ENCODE results near the gene SELPLG.
"Not testable (repeated sequence)": the region's sequence is repeated elsewhere in the genome, so short reads cannot be mapped to it uniquely, and the experiment has no call there.

SELPLG gene

GRCh38 chr12:108592033-108592909 is 41.4 kb downstream of the SELPLG start:
- DNase-seq (ENCODE audit: low spot score): no peak
- FAIRE-seq: no peak

- no peak for FAIRE-seq
- DNase-seq (ENCODE audit: low spot score): no peak
These were observed 42.3 kb downstream of the SELPLG start for GRCh38 chr12:108591267-108591980.

DNA sequence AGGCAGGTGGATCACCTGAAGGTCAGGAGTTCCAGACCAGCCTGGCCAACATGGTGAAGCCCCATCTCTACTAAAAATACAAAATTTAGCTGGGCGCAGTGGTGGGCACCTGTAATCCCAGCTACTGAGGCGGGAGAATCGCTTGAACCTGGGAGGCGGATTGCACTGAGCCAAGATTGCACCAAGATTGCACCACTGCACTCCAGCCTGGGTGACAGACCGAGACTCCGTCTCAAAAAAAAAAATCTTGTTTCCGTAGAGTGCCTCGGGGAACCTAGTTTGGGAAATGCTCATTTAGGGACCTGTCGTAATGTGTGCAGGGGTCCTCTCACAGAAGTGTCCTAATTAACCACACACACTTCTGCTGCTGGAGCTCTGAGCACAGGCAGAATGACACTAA is 43.2 kb downstream of the SELPLG start:
- FAIRE-seq: not testable (repeated sequence)

GRCh38 chr12:108589840-108590229 is 43.9 kb downstream of the SELPLG start:
- DNase-seq (ENCODE audit: low spot score) (no peak), FAIRE-seq (no peak)

More for the DNA sequence above, 43.2 kb downstream of the SELPLG start:
- DNase-seq (ENCODE audit: low spot score): not testable (repeated sequence)

DNA sequence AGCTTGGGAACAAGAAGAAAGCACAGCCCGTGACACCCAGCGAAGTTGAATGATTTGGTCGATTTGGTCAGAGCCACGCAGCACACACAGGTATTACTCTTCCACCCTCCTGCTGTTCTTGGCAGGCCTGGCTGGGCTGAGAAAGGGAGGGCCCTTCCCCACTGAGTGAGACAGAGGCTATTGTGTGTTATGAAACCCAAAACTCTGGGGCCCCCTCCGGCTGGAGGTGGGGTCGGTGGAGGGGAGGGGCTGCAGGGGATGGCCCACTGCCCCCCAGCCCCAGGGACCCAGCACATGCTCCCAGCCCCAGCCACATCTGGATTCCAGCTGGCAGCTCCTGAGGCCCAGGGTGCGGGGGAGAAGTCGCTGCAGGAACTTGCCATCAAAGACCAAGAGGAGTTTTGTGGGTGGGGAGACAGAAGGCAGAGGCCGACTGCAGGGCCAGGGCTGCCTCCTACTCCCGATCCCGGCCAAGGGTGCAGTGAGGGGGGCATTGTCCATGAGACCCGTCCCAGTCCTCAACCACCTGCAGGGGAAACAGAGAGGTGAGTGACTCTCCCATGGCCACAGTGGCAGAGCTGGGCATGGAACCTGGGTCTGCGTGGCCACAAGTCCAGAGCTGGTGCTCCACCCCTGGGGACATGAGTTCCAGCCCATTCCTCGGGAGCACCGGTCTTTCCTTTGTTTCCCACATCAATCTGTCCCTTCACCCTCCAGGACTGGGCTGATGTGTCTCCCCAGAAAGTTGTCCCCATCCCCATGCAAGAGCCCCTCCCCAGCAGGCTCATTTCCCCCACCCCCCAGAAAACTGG is 44.5 kb downstream of the SELPLG start:
- FAIRE-seq (no peak), DNase-seq (ENCODE audit: low spot score) (no peak)

DNA sequence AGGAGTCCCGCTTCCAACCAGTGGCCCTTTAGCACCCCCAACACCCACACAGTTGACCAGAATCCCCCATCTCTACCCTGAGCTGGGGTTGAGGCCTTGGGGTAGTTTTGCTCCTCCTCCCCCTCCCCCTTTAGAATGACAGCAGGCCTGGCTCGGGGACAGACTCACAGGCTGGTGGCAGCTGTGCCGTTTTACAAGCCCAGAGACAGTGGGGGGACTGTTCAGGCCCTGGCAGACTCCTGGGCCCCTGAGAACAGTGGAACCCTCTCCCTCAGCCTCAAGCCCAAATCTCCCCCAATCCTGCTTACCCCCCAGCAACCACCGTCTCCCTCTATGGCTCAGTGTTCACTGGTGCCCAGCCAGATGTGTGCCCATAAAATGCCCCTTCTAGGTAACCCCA is 45.9 kb downstream of the SELPLG start:
- DNase-seq (ENCODE audit: low spot score): no peak

GRCh38 chr12:108586306-108586705 is 47.4 kb downstream of the SELPLG start:
- DNase-seq (ENCODE audit: low spot score) (no peak), FAIRE-seq (no peak)

More for the DNA sequence above, 45.9 kb downstream of the SELPLG start:
- no peak for FAIRE-seq

DNA sequence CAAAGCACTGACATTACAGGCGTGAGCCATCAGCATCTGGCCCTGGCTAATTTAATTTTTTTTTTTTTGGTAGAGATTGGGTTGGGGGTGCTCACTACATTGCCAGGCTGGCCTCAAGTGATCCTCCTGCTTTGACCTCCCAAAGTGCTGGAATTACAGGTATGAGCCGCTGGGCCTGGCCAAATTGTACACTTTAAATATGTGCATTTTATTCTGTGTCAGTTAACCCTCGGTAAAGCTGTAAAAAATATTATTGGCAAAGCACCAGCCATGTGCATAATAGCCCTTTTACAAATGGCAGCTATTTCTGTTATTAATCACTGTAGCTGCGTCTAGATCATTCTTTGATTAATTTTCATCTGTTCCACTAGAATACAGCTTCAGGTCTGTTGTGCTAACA is 47.8 kb downstream of the SELPLG start:
- FAIRE-seq: no peak
- no peak for DNase-seq (ENCODE audit: low spot score)

- no peak for FAIRE-seq
- no peak for DNase-seq (ENCODE audit: low spot score)
These were observed 49.1 kb downstream of the SELPLG start for GRCh38 chr12:108584456-108585065.

- no peak for DNase-seq (ENCODE audit: low spot score)
These were observed 49.7 kb downstream of the SELPLG start for GRCh38 chr12:108583991-108584390.

GRCh38 chr12:108582978-108583770 is 50.5 kb downstream of the SELPLG start:
- FAIRE-seq: no peak
- no peak for DNase-seq (ENCODE audit: low spot score)

More at GRCh38 chr12:108583991-108584390, 49.7 kb downstream of the SELPLG start:
- FAIRE-seq: no peak

DNA sequence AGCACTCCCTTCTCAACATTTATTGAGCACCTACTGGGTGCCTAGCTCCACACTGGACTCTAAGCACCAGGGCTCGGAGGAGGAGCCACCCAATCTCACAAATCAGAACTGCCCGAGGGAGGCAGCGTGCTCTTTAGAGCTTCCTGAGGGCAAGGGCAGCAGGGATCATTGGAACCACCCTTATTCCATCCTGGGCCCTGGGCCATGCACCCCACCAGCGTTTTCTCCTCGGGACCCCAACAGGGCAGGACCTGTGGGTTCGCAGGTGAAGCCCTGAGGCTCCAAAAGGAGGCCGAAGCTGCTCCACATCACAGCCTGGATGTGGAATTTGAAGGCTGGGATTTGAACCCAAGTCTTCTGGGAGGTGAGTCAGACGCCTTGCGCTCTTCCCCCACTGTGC is 51.2 kb downstream of the SELPLG start:
- FAIRE-seq: no peak
- no peak for DNase-seq (ENCODE audit: low spot score)

- FAIRE-seq (no peak), DNase-seq (ENCODE audit: low spot score) (no peak)
These were observed 52.1 kb downstream of the SELPLG start for GRCh38 chr12:108581311-108582227.

GRCh38 chr12:108580531-108580930 is 53.2 kb downstream of the SELPLG start:
- FAIRE-seq: no peak

DNA sequence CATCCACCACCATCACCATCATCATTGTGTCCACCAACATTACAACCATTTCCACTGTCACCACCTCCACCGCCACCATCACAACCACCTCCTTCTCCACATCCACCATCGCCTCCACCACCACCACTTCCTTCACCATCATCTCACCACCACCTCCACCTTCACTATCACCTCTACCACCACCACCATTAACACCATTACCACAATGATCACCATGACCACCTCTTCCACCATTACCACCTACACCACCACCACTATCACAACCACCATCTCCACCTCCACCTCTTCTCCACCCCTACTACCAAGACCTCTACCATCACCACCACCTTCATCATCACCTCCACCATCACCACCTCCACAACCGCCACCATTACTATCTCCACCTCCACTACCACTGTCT is 54.9 kb downstream of the SELPLG start:
- FAIRE-seq: no peak
- no peak for DNase-seq (ENCODE audit: low spot score)

More at GRCh38 chr12:108580531-108580930, 53.2 kb downstream of the SELPLG start:
- no peak for DNase-seq (ENCODE audit: low spot score)

DNA sequence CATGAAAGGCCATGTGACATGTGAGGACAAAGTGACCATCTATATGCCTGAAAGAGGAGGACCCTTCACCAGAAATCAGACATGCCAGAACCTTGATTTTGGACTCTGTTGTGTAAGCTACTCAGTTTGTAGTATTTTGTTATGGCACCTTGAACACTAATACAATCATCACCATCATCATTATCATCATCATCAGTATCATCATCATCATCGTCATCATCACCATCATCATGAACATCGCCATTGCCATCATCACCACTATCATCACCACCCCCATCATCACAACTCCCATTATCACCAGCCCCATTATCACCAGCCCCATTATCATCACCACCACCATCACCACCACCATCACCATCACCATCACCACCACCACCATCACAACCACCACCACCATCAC is 55.4 kb downstream of the SELPLG start:
- DNase-seq (ENCODE audit: low spot score) (no peak), FAIRE-seq (no peak)

GRCh38 chr12:108577458-108577857 is 56.2 kb downstream of the SELPLG start:
- FAIRE-seq (no peak), DNase-seq (ENCODE audit: low spot score) (no peak)

DNA sequence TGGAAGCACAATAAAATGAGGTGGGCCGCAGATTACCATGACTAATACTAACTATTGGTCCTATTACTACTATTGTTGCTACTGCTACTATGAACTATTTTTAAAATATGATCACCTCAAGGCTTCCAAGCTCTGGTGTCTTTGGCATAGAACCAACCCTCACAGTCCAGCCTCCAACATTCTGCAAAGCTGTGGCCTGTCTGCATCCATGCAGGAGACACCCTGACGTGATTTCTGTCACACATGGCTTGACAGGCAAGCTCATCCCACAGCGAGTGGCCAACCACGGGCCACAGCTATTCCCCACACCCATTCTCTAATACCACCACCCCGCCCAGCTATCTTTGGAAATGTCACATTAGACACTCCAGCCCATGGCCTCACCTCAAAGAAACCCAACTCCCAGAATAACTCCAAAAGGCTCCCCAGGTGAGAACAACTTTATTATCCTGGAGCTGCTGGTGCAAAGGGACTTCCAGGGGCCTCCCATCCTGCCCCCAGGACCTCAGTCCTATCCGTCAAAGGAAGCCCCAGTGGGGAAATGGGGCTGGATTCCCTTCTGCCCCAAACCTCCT is 56.9 kb downstream of the SELPLG start:
- FAIRE-seq (no peak), DNase-seq (ENCODE audit: low spot score) (peak; percentile 14)
